ENCODE measurements around the gene SLIT3.

Gene SLIT3

GRCh38 chr5:169098331-169099121 is 202.4 kb downstream of the SLIT3 start:
- no peak for DNase-seq

DNA sequence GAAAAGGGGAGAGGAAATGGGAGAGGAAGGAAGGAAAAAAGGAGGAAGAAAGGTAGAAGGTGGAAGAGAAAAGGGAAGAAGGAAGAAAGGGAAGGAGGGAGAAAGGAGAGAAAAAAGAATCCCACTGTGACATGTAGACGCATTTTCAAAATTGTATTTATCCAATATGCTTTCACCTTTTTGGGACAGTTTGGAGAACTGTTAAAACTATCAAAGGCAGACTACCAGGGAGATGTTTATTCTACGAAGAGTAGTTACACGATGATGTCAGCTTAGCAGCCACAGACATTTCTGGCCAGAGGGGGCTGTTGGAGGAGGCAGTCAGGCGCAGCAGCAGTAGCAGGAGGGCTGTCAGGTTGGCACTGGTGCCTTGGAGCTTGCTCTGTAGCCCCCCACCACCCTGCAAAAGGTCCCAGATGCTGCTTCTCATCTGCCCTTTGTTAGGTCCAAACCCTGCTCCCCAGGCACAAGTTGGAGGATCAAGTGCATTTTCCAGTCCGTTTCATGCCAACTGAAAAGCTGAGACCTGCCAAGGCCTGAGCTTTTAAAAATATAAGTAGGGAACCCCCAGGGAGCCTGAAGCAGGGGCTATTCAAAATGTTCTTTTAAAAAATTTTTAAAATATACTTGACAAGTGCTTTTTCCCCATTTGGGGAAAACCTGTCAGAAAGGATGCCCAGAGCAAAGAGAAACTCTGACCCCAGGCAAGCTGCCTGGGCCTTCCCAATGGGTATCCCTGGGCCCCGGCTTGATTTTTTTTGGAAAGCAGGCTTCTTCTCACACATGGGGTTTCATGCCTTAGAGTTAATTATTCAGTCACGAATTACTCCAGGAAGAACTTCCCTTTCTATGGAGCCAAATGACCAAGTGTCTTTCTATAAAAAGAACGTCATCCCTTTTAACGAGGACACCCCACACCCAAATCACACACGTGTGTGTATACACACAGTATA is 203.3 kb downstream of the SLIT3 start:
- no peak for DNase-seq

- DNase-seq = no peak
Observed at GRCh38 chr5:169095976-169096375, 205.0 kb downstream of the SLIT3 start.

- no peak for DNase-seq
Observed at GRCh38 chr5:169095410-169095960, 205.5 kb downstream of the SLIT3 start.

- DNase-seq = no peak
Observed at GRCh38 chr5:169094586-169095409, 206.1 kb downstream of the SLIT3 start.

GRCh38 chr5:169091396-169091980 is 209.5 kb downstream of the SLIT3 start:
- no peak for DNase-seq

GRCh38 chr5:169089343-169089742 is 211.6 kb downstream of the SLIT3 start:
- no peak for DNase-seq

DNA sequence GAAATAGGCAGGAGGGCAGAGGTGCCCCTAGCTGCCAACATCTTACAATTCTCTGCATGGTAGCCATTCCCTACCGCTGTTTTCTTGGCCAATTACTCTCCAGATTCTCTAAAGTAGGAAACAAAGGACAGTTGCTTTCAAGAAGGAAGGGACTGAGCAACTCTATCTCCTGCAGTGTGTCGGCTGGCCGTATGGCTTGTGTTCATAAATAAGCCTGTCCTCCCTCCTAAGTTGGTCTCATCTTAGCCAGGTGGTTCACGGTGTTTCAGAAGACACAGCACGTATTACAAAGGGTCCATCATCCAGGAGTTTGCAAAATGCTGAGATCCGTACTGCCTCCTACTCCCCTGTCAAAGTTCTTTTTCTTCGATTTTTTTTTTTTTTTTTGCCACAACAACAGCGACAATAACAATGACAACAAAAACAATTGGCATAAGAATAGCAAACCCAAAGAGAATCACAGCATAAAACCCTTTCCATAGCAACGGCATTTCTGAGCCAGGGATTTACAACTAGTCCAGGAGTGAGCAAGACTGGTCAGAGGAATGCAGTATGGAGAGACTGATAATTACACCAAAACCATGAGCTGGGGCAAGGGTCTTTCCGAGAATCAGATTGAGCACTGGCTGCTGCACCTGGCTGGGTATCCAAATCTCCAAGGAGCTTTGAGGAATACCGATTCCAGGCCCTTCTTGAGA is 212.8 kb downstream of the SLIT3 start:
- DNase-seq = no peak

- DNase-seq = no peak
Observed at GRCh38 chr5:169085636-169086035, 215.3 kb downstream of the SLIT3 start.

GRCh38 chr5:169085212-169085611 is 215.7 kb downstream of the SLIT3 start:
- no peak for DNase-seq

DNA sequence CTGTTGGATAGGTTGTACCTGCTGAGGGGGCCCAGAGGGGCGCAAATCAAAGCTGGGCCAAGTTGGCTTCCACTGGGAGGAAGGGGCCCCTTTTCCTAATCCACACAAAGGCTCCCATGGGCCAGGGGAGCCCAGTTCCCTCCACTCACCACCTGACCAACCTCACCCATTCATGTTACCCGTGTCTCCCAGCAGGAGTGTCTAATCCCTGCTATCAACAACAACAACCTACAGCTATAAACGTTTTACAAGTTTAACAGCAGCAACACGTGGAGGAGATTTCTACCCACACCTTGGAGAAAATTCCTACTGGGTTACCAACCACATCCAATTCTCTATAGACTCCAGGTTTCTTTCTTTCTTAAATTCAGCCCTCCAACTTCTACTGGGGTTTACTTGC is 216.2 kb downstream of the SLIT3 start:
- no peak for DNase-seq

- DNase-seq = no peak
Observed at GRCh38 chr5:169083394-169084018, 217.4 kb downstream of the SLIT3 start.

DNA sequence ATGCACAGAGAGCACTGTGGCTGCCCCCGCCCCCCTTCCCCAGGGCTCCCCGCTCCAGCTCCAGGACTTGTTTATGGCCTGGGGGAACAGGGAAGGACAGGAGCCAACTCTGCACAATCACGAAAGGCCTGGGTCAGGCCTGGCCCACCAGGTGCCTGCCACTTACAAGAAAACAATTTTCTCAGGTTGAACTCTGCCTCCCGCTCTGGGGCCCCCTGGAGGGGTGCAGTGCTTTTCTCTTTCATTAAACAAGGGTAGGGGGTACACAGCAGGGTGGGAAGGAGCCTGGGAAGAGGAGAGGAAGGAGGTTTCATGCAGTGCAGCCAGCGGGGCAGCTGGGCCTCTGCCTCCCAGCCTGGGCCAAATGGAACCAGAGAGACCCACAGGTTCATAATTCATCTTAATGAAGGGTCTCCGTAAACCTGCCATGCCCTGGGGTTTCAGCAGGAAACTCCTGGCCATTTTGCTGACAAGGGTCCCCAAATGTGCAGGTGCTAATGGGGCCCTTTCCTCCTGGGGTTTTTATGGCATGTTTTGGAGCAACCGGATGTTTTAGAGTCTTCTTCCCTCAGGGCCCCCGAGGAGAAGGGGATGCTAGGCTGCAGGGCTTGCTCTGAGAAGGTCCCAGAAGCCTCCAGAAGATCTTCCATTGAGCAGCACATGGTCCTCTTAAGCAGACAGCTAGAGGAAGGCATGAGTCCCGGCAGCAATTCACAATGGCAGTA is 219.8 kb downstream of the SLIT3 start:
- no peak for DNase-seq

- DNase-seq = no peak
Observed at GRCh38 chr5:169080448-169080911, 220.5 kb downstream of the SLIT3 start.

DNA sequence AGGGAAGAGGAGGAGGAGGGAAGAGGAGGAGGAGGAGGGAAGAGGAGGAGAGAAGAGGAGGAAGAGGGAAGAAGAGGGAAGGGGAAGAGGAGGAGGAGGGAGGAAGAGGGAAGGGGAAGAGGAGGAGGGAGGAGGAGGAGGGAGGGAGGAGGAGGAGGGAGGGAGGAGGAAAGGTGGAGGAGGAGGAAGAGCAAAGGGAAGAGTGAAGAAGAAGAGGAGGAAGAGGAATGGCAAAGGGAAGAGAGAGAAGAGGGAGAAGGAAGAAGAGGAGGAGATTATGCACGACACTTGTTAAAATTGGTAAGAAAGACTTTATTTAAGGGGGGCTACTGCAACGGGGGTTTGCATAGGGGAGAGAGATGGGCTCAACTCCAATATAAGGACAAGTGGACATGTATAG is 221.2 kb downstream of the SLIT3 start:
- DNase-seq = no peak

DNA sequence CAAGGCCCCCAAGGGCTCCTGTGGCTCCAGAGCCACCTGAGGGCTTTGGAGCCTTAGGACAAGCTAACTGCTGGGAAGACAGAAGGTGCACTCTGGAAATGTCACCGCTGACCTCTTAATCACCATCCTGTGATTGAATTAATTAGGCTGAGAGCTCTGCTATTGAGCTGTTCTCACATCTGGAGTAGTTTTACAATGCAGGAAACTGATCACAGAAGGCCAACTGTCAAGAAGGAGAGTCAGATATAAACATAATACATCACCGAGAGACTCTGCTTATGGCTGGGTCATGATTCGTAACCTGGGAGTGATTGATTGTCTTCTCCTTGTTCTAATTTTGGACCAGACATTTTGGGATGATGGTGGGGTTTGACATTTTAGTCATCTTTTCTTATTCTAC is 226.1 kb downstream of the SLIT3 start:
- DNase-seq = no peak

- DNase-seq = no peak
Observed at GRCh38 chr5:169072233-169072632, 228.7 kb downstream of the SLIT3 start.

DNA sequence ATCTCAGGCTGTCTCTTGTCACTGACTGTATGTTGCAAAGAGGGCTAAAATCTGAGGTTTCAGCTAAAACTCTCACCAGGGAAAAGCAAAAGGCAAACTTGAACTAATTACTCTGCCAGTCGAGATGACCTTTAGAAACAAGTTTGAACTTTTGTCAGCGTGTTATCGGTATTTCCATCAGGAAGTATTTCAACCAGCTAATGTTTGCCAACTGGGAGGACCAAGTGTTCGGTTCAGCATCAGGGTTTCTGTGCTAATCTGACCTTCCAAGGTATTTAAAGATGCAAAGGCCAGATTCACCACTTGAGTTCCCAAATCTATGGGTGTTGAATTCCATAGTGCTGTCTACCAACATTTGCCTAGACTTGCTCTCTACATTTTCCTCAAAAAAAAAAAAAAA is 230.5 kb downstream of the SLIT3 start:
- DNase-seq = no peak

- DNase-seq = no peak
Observed at GRCh38 chr5:169067751-169068173, 233.2 kb downstream of the SLIT3 start.

DNA sequence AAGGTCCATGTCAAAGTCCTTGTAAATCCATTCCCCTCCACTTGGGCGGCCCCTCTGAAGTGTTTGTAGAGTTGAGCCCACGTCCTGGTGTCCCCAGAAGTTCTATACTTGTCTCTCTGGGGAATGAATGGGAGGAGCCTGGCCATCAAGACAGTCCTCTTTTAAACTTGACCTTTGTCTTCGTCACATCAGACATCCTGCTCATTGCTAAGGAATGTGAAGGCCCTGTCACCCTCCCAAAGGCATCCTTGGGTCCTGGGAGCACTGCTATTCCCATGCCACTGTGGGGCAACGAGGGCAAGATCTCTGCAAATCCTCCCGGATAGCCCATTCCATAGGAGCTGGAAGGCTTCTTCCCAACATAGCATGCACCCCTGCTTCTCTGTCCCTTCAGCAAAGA is 235.5 kb downstream of the SLIT3 start:
- no peak for DNase-seq

Measured in activated CD8-positive, alpha-beta memory T cell treated with anti-CD3 and anti-CD28 coated beads for 24 hours (primary cell).